ENCODE data around the gene DLEC1.
A peak's percentile ranks its signal among the peaks of the same experiment; 100 is the strongest.
"Not testable (repeated sequence)": the region's sequence is repeated elsewhere in the genome, so short reads cannot be mapped to it uniquely, and the experiment has no call there.

The DLEC1 gene

GRCh38 chr3:38149708-38150107 lies 110.7 kb downstream of the DLEC1 start:
- Mint-ChIP-seq H3K4me3 (no peak overlapping the region), H3K4me1 (ENCODE audit: low read depth in 2 of 2) (peaks cover 13 to 19% of the 10 kb centered on the region in 2 donors), H3K9me3 (peaks cover 0 to 12% of the 10 kb centered on the region in 2 donors), H3K27me3 (no peaks in the 10 kb centered on the region), H3K36me3 (ENCODE audit: insufficient read depth) (peaks cover 4% of the 10 kb centered on the region), H3K27ac (peak overlapping the region in 1 of 2 donors; percentile 9)
- DNase-seq (no peak), ATAC-seq (replicated peaks) (no peak)

GRCh38 chr3:38150780-38151528 lies 111.9 kb downstream of the DLEC1 start:
- H3K4me3 Mint-ChIP-seq = peak overlapping the region in 1 of 2 donors; percentile 58
- H3K9me3 Mint-ChIP-seq = peaks cover 0 to 11% of the 10 kb centered on the region in 2 donors
- peak overlapping the region; percentile 91 to 92 for H3K27ac Mint-ChIP-seq
- no peaks in the 10 kb centered on the region for H3K27me3 Mint-ChIP-seq
- peaks cover 4% of the 10 kb centered on the region for H3K36me3 Mint-ChIP-seq (ENCODE audit: insufficient read depth)
- ATAC-seq (replicated peaks) (no peak), DNase-seq (no peak)
- peaks cover 13 to 19% of the 10 kb centered on the region in 2 donors for H3K4me1 Mint-ChIP-seq (ENCODE audit: low read depth in 2 of 2)

DNA sequence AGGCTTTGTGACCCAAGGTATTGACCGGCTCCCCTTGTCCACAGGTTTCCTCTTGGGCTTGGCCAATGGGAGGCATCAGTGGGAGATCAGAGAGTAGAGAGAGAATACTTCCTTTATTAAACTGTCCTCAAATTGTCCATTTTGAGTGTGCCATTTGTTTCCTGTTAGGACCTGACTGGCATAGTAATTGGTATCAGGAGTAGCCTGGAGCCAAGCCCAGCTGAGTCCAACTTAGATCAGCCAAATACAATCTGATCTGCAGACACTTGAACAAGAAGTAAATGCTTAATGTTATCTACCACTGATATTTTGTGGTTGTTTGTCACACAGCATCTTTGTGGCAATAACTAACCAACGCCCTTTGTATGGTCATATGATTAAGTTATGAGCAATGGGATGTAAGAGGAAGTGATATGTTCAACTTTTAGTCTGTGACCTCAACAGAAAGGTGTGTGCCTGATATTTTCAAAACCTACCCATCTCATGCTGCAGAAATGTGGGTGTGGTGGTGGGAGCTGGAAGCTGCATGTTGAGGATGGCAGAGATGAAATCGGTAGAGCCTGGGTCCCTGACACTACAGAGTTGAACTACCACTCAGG lies 112.8 kb downstream of the DLEC1 start:
- peak overlapping the region; percentile 91 to 92 for H3K27ac Mint-ChIP-seq
- DNase-seq (peak in 1 of 3 experiments; percentile 12), ATAC-seq (replicated peaks) (peak; percentile 96)
- peaks cover 0 to 3% of the 10 kb centered on the region in 2 donors for H3K9me3 Mint-ChIP-seq
- H3K4me3 Mint-ChIP-seq = peak overlapping the region; percentile 17 to 58
- peaks cover 13 to 19% of the 10 kb centered on the region in 2 donors for H3K4me1 Mint-ChIP-seq (ENCODE audit: low read depth in 2 of 2)
- H3K27me3 Mint-ChIP-seq = no peaks in the 10 kb centered on the region
- peaks cover 4% of the 10 kb centered on the region for H3K36me3 Mint-ChIP-seq (ENCODE audit: insufficient read depth)

DNA sequence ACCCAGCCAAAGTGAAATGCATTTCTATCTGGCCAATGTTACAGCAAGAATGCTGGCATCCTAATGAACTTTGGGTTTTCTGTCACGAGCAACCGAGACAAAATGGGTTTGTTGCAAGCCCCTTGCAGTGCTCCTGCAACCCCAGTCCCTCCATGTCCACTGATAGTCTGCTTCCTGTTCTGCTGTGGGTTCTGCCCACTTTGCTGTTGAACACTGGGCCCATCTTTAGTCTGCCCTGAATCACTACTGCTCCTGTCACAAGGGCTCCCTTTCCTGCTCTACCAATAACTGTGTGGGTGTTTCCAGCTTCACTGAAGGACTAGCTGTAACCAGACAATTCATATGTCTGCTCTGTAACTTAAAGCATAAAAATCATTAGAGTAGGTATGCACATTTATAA lies 113.6 kb downstream of the DLEC1 start:
- H3K4me1 Mint-ChIP-seq (ENCODE audit: low read depth in 2 of 2) = peaks cover 13 to 19% of the 10 kb centered on the region in 2 donors
- no peak overlapping the region for H3K27ac Mint-ChIP-seq
- no peak overlapping the region for H3K4me3 Mint-ChIP-seq
- H3K27me3 Mint-ChIP-seq = no peaks in the 10 kb centered on the region
- no peak for DNase-seq
- H3K36me3 Mint-ChIP-seq (ENCODE audit: insufficient read depth) = peaks cover 4% of the 10 kb centered on the region
- ATAC-seq (replicated peaks) = no peak
- H3K9me3 Mint-ChIP-seq = no peaks in the 10 kb centered on the region

DNA sequence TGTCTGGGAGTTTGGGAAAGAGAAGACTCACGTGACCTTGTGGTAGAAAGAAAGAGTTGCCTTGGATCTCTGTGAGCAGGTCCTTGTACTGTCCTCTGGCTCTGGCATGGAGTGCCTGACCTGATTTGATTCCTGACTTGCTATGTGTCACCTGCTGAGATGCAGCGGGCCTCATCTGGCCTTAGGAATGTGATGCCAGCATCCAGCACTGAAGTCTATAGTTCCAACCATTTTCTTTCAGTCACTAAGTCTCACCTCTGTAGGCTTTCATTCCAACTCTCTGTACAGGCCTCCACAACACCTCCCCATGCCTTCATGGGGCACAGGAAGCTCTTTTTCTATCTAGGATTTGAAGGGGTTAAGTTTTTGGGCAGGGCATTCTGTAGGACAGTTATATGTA lies 114.2 kb downstream of the DLEC1 start:
- H3K27ac Mint-ChIP-seq = no peak overlapping the region
- no peak overlapping the region for H3K4me3 Mint-ChIP-seq
- no peak for ATAC-seq (replicated peaks)
- no peak for DNase-seq
- H3K36me3 Mint-ChIP-seq (ENCODE audit: insufficient read depth) = no peaks in the 10 kb centered on the region
- H3K4me1 Mint-ChIP-seq (ENCODE audit: low read depth in 2 of 2) = peaks cover 13 to 19% of the 10 kb centered on the region in 2 donors
- no peaks in the 10 kb centered on the region for H3K9me3 Mint-ChIP-seq
- no peaks in the 10 kb centered on the region for H3K27me3 Mint-ChIP-seq

GRCh38 chr3:38154033-38154494 lies 115.1 kb downstream of the DLEC1 start:
- Mint-ChIP-seq H3K36me3 (ENCODE audit: insufficient read depth) (no peaks in the 10 kb centered on the region), H3K4me1 (ENCODE audit: low read depth in 2 of 2) (peaks cover 13 to 19% of the 10 kb centered on the region in 2 donors), H3K27ac (no peak overlapping the region), H3K9me3 (no peaks in the 10 kb centered on the region), H3K27me3 (no peaks in the 10 kb centered on the region), H3K4me3 (no peak overlapping the region)
- ATAC-seq (replicated peaks) (no peak), DNase-seq (no peak)

- peaks cover 13 to 19% of the 10 kb centered on the region in 2 donors for H3K4me1 Mint-ChIP-seq (ENCODE audit: low read depth in 2 of 2)
- H3K27ac Mint-ChIP-seq = no peak overlapping the region
- no peaks in the 10 kb centered on the region for H3K27me3 Mint-ChIP-seq
Measured at GRCh38 chr3:38154625-38155255, 115.7 kb downstream of the DLEC1 start.

GRCh38 chr3:38155825-38156224 lies 116.8 kb downstream of the DLEC1 start:
- H3K27ac Mint-ChIP-seq = no peak overlapping the region
- ATAC-seq (replicated peaks) = no peak

More at GRCh38 chr3:38154625-38155255, 115.7 kb downstream of the DLEC1 start:
- ATAC-seq (replicated peaks) (no peak), DNase-seq (no peak)
- Mint-ChIP-seq H3K4me3 (no peak overlapping the region), H3K9me3 (no peaks in the 10 kb centered on the region), H3K36me3 (ENCODE audit: insufficient read depth) (no peaks in the 10 kb centered on the region)

GRCh38 chr3:38157117-38157516 lies 118.1 kb downstream of the DLEC1 start:
- Mint-ChIP-seq H3K4me3 (no peak overlapping the region), H3K9me3 (no peaks in the 10 kb centered on the region), H3K36me3 (ENCODE audit: insufficient read depth) (no peaks in the 10 kb centered on the region), H3K4me1 (ENCODE audit: low read depth in 2 of 2) (peaks cover 2 to 3% of the 10 kb centered on the region in 2 donors), H3K27me3 (no peaks in the 10 kb centered on the region), H3K27ac (peak overlapping the region in 1 of 2 donors; percentile 45)
- DNase-seq (no peak), ATAC-seq (replicated peaks) (no peak)

More at GRCh38 chr3:38155825-38156224, 116.8 kb downstream of the DLEC1 start:
- Mint-ChIP-seq H3K4me3 (no peak overlapping the region), H3K9me3 (no peaks in the 10 kb centered on the region), H3K4me1 (ENCODE audit: low read depth in 2 of 2) (peaks cover 13 to 16% of the 10 kb centered on the region in 2 donors), H3K27me3 (no peaks in the 10 kb centered on the region), H3K36me3 (ENCODE audit: insufficient read depth) (no peaks in the 10 kb centered on the region)
- DNase-seq = no peak

DNA sequence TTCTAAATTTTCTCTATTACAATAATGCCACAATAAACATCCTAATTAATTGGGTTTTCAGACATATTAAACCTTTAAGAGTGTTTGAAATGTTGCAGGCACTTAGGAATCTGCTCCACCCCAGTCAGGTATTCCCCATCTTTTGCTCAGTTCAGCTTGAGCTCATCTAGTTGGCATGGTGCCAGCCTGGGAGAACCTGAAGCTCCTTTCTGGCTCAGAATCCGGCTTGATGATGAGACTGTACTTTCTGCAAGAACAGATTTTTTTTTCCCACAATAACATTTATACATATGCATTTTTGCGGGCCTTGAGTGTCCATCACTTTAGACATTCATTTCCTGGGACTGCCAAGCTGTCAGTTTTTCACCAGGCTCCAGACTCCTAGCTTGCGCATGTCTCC lies 118.6 kb downstream of the DLEC1 start:
- no peak for DNase-seq
- H3K4me1 Mint-ChIP-seq (ENCODE audit: low read depth in 2 of 2) = peaks cover 2 to 3% of the 10 kb centered on the region in 2 donors

GRCh38 chr3:38158472-38158871 lies 119.5 kb downstream of the DLEC1 start:
- DNase-seq (no peak), ATAC-seq (replicated peaks) (no peak)
- H3K27ac Mint-ChIP-seq = no peak overlapping the region
- H3K4me1 Mint-ChIP-seq (ENCODE audit: low read depth in 2 of 2) = no peaks in the 10 kb centered on the region
- H3K36me3 Mint-ChIP-seq (ENCODE audit: insufficient read depth) = no peaks in the 10 kb centered on the region
- H3K4me3 Mint-ChIP-seq = no peak overlapping the region
- no peaks in the 10 kb centered on the region for H3K9me3 Mint-ChIP-seq
- no peaks in the 10 kb centered on the region for H3K27me3 Mint-ChIP-seq

More for the DNA sequence above, 118.6 kb downstream of the DLEC1 start:
- H3K9me3 Mint-ChIP-seq = no peaks in the 10 kb centered on the region
- no peak overlapping the region for H3K27ac Mint-ChIP-seq
- no peaks in the 10 kb centered on the region for H3K27me3 Mint-ChIP-seq
- H3K4me3 Mint-ChIP-seq = no peak overlapping the region
- H3K36me3 Mint-ChIP-seq (ENCODE audit: insufficient read depth) = no peaks in the 10 kb centered on the region
- ATAC-seq (replicated peaks) = no peak

- not testable (repeated sequence) for H3K9me3 Mint-ChIP-seq; H3K27ac Mint-ChIP-seq; ATAC-seq (replicated peaks); H3K27me3 Mint-ChIP-seq; H3K4me1 Mint-ChIP-seq (ENCODE audit: low read depth in 2 of 2); DNase-seq; H3K4me3 Mint-ChIP-seq
- H3K36me3 Mint-ChIP-seq (ENCODE audit: insufficient read depth) = peaks cover 13% of the 10 kb centered on the region
Measured at GRCh38 chr3:38160704-38161103, 121.7 kb downstream of the DLEC1 start.

DNA sequence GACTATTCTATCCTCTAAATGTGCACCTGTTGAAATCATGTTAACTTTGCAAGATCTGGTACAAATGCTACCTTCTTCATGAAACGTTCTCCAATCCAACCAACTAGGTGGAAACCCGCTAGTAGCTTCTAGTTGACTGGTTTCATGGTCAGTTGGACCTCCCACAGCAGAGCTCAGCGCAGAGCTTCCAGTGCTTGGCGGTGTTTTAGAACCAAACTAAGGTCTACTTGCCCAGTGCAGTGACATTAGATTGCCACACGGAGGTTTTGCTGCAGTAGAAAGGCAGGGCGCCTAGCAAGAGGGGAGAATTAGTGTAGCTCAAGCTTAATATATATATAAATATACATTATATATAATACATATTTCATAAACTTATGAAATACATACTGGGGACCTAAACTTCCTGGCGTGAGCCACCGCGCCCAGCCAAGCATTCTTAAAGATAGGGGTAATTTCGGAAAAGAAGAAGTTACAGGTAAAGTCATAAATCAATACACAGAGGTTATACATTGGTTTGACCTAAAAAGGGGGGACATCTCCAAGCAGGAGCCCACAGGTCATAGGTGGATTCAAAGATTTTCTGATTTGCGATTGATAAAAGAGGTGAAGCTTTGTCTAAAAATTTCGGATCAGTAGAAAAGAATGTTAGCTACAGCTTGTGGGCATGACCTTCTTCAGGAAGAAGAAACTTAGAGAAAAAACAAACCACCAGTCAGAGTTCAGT lies 124.3 kb downstream of the DLEC1 start:
- ATAC-seq (replicated peaks) (no peak), DNase-seq (peak in 1 of 3 experiments; percentile 16)

More for the DNA sequence above, 124.3 kb downstream of the DLEC1 start:
- Mint-ChIP-seq H3K4me1 (ENCODE audit: low read depth in 2 of 2) (peaks cover 23 to 31% of the 10 kb centered on the region in 2 donors), H3K27ac (no peak overlapping the region), H3K27me3 (no peaks in the 10 kb centered on the region), H3K4me3 (no peak overlapping the region), H3K36me3 (ENCODE audit: insufficient read depth) (peaks cover 23% of the 10 kb centered on the region), H3K9me3 (no peaks in the 10 kb centered on the region)
